Astrocyte of the cerebellum (primary cell): ENCODE data around the gene TRIB2.
A peak's percentile ranks its signal among the peaks of the same experiment; 100 is the strongest.

ENCODE experiments used
- DNase-seq: peaks from one replicate; pipeline ENCODE4 v3.0.0-alpha.2; 2011; ENCODE audit warnings: low read depth
- H3K4me3 ChIP-seq: 2 replicates; pipeline ENCODE4 v1.5.1; 2011; ENCODE audit warnings: mild to moderate bottlenecking, low read depth, low read length, moderate library complexity
- CTCF ChIP-seq: IDR thresholded peaks from 2 replicates; pipeline ENCODE4 v1.5.1; 2012; ENCODE audit warnings: low read length, low read depth, moderate library complexity, mild to moderate bottlenecking; ENCODE audit errors: missing control alignments
- in situ Hi-C: cut with HindIII; loops from 2 replicates; pipeline ENCODE4 v1.10.0; 2017; ENCODE audit warnings: low sequenced_read_pairs

The TRIB2 gene

DNA sequence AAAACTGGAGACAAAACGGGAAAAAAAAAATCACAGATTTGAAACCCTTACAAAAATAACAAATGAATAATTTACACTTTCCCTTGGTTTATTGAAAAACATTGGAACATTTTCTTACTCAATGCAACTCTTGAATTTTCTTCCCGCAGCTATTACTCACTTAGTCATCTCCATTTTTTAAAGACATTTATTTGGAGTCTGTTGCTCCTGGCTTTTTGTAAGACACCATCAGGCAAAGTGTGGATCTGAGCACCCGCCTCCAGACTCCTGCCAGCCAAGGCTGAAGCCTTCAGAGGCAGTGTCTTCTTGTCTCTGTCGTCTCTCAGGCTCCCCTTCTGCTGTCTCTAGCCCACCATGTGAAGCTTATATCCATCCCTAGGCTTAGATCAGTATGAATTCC lies 46.2 kb downstream of the TRIB2 start:
- no peak for TF ChIP-seq CTCF
- no peak overlapping the region for H3K4me3 ChIP-seq
- in situ Hi-C loops, result no loop called here
- DNase-seq, result peak; percentile 34

GRCh38 chr2:12763486-12763885 lies 46.8 kb downstream of the TRIB2 start:
- in situ Hi-C loops, result no loop called here
- no peak overlapping the region for H3K4me3 ChIP-seq
- no peak for DNase-seq
- TF ChIP-seq CTCF, result no peak

DNA sequence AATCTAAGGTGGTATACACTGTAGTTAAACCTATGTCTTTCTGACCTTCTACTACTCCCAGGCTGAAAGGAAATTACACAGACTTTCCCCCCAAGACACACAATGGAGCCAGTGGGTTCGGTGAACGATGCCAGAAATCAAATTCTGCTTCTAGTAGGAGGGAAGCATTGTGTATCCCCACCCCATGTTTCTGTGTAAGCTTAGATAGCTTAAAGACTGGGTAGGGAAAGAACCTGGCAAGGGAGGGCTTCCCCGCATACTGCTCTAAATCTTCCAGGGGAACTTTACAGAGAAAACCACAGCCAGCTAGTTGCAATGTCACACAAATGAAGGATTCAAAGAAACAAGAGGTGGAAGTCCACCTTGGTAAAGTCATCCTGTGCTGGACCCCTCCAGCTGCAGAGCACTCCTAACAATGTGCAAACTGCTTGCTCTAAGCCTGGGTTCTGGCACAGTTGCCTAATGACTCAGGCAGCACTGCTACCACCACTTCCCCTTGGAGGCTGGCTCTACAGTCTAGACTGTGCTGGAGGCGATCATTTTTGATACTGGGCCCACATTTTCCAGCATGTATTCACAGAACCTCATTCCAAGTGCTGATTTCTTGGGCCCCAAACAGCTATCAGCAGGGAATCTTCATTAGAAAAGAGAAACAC lies 47.5 kb downstream of the TRIB2 start:
- no peak for TF ChIP-seq CTCF
- H3K4me3 ChIP-seq, result no peak overlapping the region
- in situ Hi-C loops, result no loop called here
- DNase-seq, result peak; percentile 93

DNA sequence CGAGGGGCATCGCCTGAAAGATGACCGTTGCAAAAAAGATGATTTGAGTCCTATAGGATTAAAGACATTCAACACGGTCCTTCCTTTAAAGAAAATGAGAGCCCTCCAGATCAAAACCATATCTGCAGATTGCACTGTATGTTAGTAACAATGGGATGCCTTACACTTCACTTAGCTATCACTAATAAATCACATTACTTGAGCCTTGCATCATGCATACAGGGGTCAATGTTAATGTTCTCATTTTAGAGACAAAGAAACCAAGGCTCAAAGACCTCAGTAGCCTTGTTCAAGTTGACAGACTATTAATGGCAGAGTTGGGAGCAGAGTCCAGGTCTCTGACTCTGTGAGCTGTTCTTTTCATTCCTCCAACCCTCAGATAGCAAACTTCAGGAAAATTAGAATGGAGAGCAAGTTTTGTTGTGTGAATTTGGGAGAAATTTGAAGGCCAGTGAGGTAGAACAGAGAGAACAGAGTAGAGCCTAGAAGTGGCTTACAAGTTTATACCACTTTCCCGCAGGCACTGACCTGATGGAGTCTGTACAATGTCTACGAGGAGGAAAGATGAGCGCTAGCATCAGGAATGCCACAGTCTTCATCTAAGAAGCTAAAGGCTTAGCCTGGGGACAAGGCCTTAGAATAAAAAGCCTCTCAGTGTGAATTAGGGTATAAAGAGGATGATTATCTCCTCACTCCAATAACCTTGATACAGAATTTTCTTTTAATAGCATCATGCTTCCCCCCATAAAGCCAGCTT lies 48.3 kb downstream of the TRIB2 start:
- in situ Hi-C loops, result no loop called here
- DNase-seq, result no peak
- H3K4me3 ChIP-seq, result no peak overlapping the region
- no peak for TF ChIP-seq CTCF

GRCh38 chr2:12766421-12766879 lies 49.7 kb downstream of the TRIB2 start:
- no peak for TF ChIP-seq CTCF
- in situ Hi-C loops, result no loop called here
- no peak for DNase-seq
- H3K4me3 ChIP-seq, result no peak overlapping the region

DNA sequence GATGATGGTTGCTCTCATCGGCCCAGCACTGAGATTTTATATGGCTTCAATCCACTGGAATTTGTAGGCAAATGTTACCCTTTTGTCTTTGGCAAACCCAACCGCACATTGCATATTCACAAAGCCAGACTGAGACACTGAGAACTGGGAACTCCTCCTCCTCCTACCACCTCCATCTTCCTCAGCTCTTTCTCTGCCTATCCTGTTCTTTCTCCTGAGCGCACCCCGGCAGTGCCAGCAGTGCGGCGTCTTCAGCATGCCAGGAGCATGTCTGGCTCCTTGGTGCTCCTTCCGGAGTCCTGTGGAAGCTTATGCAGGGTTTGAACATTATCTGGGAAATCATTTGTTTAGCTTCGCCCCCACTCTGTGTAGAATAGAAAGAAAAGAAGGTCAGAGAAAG lies 50.8 kb downstream of the TRIB2 start:
- no peak overlapping the region for H3K4me3 ChIP-seq
- in situ Hi-C loops, result no loop called here
- no peak for DNase-seq
- no peak for TF ChIP-seq CTCF
